Epithelial cell of esophagus (primary cell): ENCODE measurements around the gene AMH.

Experiments
- DNase-seq: peaks from one replicate; pipeline ENCODE4 v3.0.0; 2010; ENCODE audit warnings: low read depth
- H3K4me3 ChIP-seq: 2 replicates; pipeline ENCODE4 v1.5.1; 2011; ENCODE audit warnings: mild to moderate bottlenecking, low read length, control low read depth
- TF ChIP-seq, protein P1 (sequence below): IDR thresholded peaks from 2 replicates; pipeline ENCODE4 v1.5.1; 2011; ENCODE audit warnings: low read depth, mild to moderate bottlenecking, low read length, control low read depth, inconsistent platforms; ENCODE audit not compliant: insufficient read depth; ENCODE audit errors: missing control alignments

Gene AMH

DNA sequence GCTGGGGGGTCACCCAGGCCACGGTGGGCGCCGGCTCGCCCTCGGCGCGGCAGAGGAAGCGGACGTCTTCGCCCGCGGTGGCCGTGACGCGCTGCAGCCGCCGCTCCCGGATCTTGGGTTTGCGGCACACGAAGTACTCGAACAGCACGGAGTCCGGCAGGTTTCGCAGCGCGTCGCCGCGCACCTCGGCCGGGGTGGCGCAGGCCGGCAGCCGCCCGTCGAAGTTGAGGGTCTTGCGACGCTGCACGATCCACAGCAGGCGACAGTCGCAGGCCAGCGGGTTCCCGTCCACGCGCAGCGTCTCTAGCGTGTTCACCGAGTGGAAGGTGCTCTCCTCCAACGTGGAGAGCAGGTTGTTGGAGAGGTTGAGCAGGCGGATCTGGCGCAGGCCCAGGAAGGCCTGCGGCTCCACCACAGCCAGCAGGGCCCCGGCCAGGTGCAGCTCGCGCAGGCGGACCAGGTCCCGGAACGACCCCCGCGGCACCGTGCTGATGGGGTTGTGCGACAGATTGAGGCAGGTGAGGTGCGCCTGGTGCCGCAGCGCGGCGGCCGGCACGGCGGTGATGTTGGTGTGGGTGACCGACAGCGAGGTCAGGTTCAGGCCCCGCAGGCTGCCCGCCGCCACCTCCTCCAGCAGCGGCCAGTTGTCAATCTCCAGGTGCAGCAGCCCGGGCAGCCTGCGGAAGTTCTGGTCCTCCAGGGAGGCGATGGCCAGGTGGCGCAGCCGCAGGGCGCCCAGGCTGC is 41.5 kb downstream of the AMH start:
- peak; percentile 29 for DNase-seq
- no peak overlapping the region for H3K4me3 ChIP-seq
- TF ChIP-seq, protein P1, sequence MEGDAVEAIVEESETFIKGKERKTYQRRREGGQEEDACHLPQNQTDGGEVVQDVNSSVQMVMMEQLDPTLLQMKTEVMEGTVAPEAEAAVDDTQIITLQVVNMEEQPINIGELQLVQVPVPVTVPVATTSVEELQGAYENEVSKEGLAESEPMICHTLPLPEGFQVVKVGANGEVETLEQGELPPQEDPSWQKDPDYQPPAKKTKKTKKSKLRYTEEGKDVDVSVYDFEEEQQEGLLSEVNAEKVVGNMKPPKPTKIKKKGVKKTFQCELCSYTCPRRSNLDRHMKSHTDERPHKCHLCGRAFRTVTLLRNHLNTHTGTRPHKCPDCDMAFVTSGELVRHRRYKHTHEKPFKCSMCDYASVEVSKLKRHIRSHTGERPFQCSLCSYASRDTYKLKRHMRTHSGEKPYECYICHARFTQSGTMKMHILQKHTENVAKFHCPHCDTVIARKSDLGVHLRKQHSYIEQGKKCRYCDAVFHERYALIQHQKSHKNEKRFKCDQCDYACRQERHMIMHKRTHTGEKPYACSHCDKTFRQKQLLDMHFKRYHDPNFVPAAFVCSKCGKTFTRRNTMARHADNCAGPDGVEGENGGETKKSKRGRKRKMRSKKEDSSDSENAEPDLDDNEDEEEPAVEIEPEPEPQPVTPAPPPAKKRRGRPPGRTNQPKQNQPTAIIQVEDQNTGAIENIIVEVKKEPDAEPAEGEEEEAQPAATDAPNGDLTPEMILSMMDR, result no peak

DNA sequence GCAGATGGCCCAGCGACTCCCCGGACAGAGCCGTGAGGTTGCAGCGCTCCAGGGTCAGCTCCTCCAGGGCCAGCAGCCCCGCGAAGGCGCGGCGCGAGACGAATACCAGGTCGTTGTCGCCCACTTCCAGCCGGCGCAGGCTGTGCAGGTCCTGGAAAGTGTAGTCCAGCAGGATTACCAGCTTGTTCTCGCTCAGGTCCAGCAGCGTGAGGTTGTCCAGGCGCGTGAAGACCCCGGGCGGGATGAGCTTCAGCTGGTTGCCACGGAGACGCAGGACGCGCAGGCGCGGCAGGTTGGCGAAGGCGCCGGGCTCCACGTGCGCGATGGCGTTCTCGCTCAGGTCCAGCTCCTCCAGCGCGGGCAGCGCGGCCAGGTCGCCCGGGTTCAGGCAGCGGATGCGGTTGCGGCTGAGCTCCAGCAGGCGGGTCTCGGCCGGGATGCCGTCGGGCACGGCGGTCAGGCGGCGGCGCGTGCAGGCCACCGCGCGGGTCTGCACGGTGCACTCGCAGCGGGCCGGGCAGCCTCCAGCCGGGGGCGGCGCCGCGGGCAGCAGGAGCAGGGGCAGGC is 42.1 kb downstream of the AMH start:
- DNase-seq, result no peak

DNA sequence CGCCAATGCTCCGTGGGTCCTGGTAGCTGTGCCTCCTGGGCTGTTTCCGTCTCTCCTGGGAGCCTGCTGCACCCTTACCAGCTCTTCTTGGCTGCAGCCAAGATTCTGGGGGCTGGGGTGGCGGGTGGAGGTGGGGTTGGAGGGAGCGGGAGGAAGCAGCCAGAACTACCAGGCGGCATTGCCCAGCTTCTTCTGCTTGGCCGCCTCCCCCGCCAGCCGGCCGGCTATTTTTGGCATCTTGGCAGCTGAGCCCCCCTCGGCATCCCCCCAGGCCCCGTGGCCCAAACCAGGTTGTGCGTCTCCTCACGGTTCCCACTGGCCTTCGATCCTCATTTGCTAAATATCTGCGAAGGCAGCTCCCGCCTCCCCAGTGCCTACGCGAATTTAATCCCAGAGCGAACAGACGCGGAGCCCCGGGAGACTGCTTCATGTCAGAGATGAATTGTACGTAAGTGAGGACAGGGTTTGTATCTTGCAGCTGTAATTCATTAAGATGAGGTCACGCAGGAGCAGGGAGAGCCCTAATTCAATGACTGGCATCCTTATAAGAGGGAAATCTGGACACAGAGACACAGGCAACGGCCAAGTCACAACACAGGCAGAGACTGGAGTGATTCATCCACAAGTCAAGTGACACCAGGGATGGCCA is 45.7 kb downstream of the AMH start:
- TF ChIP-seq, protein P1, result no peak
- H3K4me3 ChIP-seq, result no peak overlapping the region
- no peak for DNase-seq

More for the DNA sequence above, 42.1 kb downstream of the AMH start:
- no peak overlapping the region for H3K4me3 ChIP-seq
- TF ChIP-seq, protein P1, result no peak

GRCh38 chr19:2296141-2296540 is 47.0 kb downstream of the AMH start:
- DNase-seq, result no peak
- H3K4me3 ChIP-seq, result no peak overlapping the region
- TF ChIP-seq, protein P1, result no peak

- no peak for DNase-seq
- H3K4me3 ChIP-seq, result no peak overlapping the region
- TF ChIP-seq, protein P1, result no peak
Measured at GRCh38 chr19:2300533-2300932, 51.4 kb downstream of the AMH start.
